LNCaP clone FGC (cell line): ENCODE results near the gene TGM1.

ENCODE experiments used
- DNase-seq: peaks from one replicate; pipeline ENCODE4 v3.0.0-alpha.2; 2011; ENCODE audit warnings: low read depth
- H3K4me3 ChIP-seq: 2 replicates; pipeline ENCODE4 v1.5.1; 2011; ENCODE audit warnings: mild to moderate bottlenecking, low read depth, low read length, control low read depth
- CTCF ChIP-seq: IDR thresholded peaks from 2 replicates; pipeline ENCODE4 v1.5.1; 2012; ENCODE audit warnings: mild to moderate bottlenecking; ENCODE audit not compliant: control insufficient read depth, insufficient read depth; ENCODE audit errors: extremely low read depth

TGM1 gene

GRCh38 chr14:24238123-24238522 is 24.9 kb downstream of the TGM1 start:
- no peak for TF ChIP-seq CTCF
- DNase-seq, result no peak
- no peak overlapping the region for H3K4me3 ChIP-seq

GRCh38 chr14:24237463-24237955 is 25.5 kb downstream of the TGM1 start:
- DNase-seq, result no peak
- TF ChIP-seq CTCF, result no peak

GRCh38 chr14:24236689-24237462 is 26.1 kb downstream of the TGM1 start:
- no peak for TF ChIP-seq CTCF
- H3K4me3 ChIP-seq, result no peak overlapping the region
- no peak for DNase-seq

More at GRCh38 chr14:24237463-24237955, 25.5 kb downstream of the TGM1 start:
- no peak overlapping the region for H3K4me3 ChIP-seq

- DNase-seq, result no peak
- no peak overlapping the region for H3K4me3 ChIP-seq
- TF ChIP-seq CTCF, result no peak
Observed at GRCh38 chr14:24235804-24236688, 26.9 kb downstream of the TGM1 start.

- DNase-seq, result no peak
- H3K4me3 ChIP-seq, result no peak overlapping the region
- no peak for TF ChIP-seq CTCF
Observed at GRCh38 chr14:24234095-24235005, 28.6 kb downstream of the TGM1 start.

GRCh38 chr14:24233538-24233866 is 29.5 kb downstream of the TGM1 start:
- no peak for DNase-seq
- TF ChIP-seq CTCF, result no peak

More at GRCh38 chr14:24233538-24233866, 29.5 kb downstream of the TGM1 start:
- peak overlapping the region; percentile 80 for H3K4me3 ChIP-seq
